Neural cell (in vitro differentiated cells): ENCODE measurements around the gene IL7R.

ENCODE experiments used
- EP300 ChIP-seq: fragments of 450-650 bp; conservative IDR thresholded peaks from 2 replicates; pipeline ENCODE4 v1.6.1; 2014; ENCODE audit warnings: antibody characterized with exemption, mild to moderate bottlenecking, moderate library complexity; ENCODE audit not compliant: poor library complexity, severe bottlenecking
- POLR2AphosphoS5 ChIP-seq: IDR thresholded peaks from 2 replicates; pipeline ENCODE4 v1.6.1; 2012
- TF ChIP-seq, protein P1 (sequence below): fragments of 450-650 bp; IDR thresholded peaks from 2 replicates; pipeline ENCODE4 v1.5.1; 2014; ENCODE audit warnings: antibody characterized with exemption, mild to moderate bottlenecking, moderate library complexity; ENCODE audit not compliant: poor library complexity, severe bottlenecking

DNA sequence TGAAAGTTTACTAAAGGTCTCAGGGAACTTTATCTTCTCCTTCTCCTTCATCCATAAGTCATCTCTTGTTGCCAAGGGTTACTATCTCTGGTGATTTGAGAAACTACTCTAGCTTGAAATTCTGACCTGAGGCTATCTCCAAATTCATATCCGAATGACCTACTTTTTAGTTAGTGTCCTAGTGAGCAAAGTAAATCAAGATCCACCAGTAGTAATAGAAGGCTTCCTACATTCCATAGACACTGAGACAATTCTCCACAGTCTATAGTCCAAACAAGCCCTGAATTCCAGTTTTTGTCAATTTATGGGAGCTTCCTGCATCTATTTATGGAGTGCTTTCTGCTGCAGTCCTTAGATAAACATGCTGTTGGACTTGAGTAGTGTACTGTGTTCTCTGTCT is 5.0 kb downstream of the IL7R start:
- TF ChIP-seq, protein P1, sequence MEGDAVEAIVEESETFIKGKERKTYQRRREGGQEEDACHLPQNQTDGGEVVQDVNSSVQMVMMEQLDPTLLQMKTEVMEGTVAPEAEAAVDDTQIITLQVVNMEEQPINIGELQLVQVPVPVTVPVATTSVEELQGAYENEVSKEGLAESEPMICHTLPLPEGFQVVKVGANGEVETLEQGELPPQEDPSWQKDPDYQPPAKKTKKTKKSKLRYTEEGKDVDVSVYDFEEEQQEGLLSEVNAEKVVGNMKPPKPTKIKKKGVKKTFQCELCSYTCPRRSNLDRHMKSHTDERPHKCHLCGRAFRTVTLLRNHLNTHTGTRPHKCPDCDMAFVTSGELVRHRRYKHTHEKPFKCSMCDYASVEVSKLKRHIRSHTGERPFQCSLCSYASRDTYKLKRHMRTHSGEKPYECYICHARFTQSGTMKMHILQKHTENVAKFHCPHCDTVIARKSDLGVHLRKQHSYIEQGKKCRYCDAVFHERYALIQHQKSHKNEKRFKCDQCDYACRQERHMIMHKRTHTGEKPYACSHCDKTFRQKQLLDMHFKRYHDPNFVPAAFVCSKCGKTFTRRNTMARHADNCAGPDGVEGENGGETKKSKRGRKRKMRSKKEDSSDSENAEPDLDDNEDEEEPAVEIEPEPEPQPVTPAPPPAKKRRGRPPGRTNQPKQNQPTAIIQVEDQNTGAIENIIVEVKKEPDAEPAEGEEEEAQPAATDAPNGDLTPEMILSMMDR = no peak
- TF ChIP-seq EP300 = no peak
- TF ChIP-seq POLR2AphosphoS5 = no peak
